ENCODE measurements around the gene POC5.

GRCh38 chr5:75681125-75681830, 36.0 kb downstream of the POC5 start:
- TF ChIP-seq CTCF (IDR thresholded peaks at IDR 0.05; ENCODE audit: poor library complexity) (peak; percentile 85), EZH2 (IDR thresholded peaks at IDR 0.05; ENCODE audit: borderline replicate concordance) (no peak)

Measured in hepatocyte (in vitro differentiated cells).